ENCODE results near the gene SPIC. TPM values are rescaled to one million over a fixed set of nuclear protein-coding genes. Genes with fewer than 3 reads are reported as not detected.

The SPIC gene
- total and polyA plus RNA-seq, 2 donors (not counting 1 experiment from before 2014, with no cell fraction given): not detected

DNA sequence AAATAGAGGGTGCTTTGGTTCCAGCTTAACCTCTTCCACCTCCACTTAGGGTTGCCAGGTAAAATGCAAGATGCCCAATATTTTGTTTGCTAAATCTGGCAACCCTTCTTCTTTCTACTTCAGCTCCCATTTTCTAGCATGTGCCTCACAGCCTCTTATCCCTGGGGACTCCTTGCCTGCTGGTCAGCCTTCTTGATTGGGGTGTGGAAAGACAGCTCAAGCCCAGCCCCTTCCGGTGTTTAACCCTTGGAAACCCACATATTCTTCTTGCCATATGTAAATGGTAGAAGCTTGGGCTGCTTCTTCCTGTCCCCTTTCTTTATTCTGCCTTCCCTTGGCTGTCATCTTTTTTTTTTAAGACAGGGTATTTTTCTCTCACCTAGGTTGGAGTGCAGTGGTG lies 5.7 kb downstream of the SPIC start:
- H3K9ac ChIP-seq (ENCODE audit: low read length): no peak overlapping the region
- peaks cover 10% of the 10 kb centered on the region for H3K27me3 Mint-ChIP-seq
- H3K4me3 Mint-ChIP-seq: no peak overlapping the region
- no peak overlapping the region for H2AFZ ChIP-seq (ENCODE audit: insufficient read depth, low read depth, low read length, poor library complexity, severe bottlenecking)
- H3K36me3 ChIP-seq (replicated peaks in 1 of 2; ENCODE audit: control extremely low read depth in 1 of 2, control insufficient read depth in 1 of 2, extremely low read depth in 1 of 2, insufficient read depth in 2 of 2, low read length in 1 of 2): no peaks in the 10 kb centered on the region
- no peak overlapping the region for H3K4me3 ChIP-seq (ENCODE audit: control extremely low read depth in 1 of 5, extremely low read depth in 1 of 5, insufficient read depth in 1 of 5, low read depth in 2 of 5, low read length in 4 of 5)
- H3K27me3 ChIP-seq (replicated peaks in 1 of 4; ENCODE audit: control extremely low read depth in 1 of 4, control insufficient read depth in 3 of 4, insufficient read depth in 4 of 4, low read length in 3 of 4): no peaks in the 10 kb centered on the region
- H3K9me3 ChIP-seq (ENCODE audit: control extremely low read depth in 1 of 3, control insufficient read depth in 2 of 3, insufficient read depth in 1 of 3, low read length in 2 of 3): no peaks in the 10 kb centered on the region
- no peak overlapping the region for H3K4me2 ChIP-seq (replicated peaks; ENCODE audit: low read depth, low read length, poor library complexity, severe bottlenecking)
- POLR2A ChIA-PET: no interaction called here
- H3K4me1 Mint-ChIP-seq: no peaks in the 10 kb centered on the region
- no peak overlapping the region for H3K27ac ChIP-seq (ENCODE audit: low read length in 2 of 2)
- no peak for TF ChIP-seq EZH2 (IDR thresholded peaks at IDR 0.05; ENCODE audit: borderline replicate concordance, insufficient read depth, low read depth, low read length, poor library complexity, severe bottlenecking)
- TF ChIP-seq, protein P1, sequence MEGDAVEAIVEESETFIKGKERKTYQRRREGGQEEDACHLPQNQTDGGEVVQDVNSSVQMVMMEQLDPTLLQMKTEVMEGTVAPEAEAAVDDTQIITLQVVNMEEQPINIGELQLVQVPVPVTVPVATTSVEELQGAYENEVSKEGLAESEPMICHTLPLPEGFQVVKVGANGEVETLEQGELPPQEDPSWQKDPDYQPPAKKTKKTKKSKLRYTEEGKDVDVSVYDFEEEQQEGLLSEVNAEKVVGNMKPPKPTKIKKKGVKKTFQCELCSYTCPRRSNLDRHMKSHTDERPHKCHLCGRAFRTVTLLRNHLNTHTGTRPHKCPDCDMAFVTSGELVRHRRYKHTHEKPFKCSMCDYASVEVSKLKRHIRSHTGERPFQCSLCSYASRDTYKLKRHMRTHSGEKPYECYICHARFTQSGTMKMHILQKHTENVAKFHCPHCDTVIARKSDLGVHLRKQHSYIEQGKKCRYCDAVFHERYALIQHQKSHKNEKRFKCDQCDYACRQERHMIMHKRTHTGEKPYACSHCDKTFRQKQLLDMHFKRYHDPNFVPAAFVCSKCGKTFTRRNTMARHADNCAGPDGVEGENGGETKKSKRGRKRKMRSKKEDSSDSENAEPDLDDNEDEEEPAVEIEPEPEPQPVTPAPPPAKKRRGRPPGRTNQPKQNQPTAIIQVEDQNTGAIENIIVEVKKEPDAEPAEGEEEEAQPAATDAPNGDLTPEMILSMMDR (IDR thresholded peaks at IDR 0.05): no peak
- ATAC-seq (ENCODE audit: low read depth): no peak
- no peaks in the 10 kb centered on the region for H3K9me3 Mint-ChIP-seq (ENCODE audit: insufficient read depth)
- no peak overlapping the region for H3K27ac Mint-ChIP-seq
- no peak for DNase-seq
- intact Hi-C loops (cut with micrococcal nuclease): no loop called here
- H4K20me1 ChIP-seq (ENCODE audit: control insufficient read depth, insufficient read depth, low read length, poor library complexity, severe bottlenecking): no peaks in the 10 kb centered on the region
- WGBS (ENCODE audit: insufficient coverage): no CpG with 5 or more reads among the region's 1 CpG
- CTCF ChIA-PET: interaction anchor here (0.5 kb wide), 1 partner anchor 402 kb away, joined by 3 read pairs; no protein-coding TSS in a partner anchor
- H3K4me1 ChIP-seq (ENCODE audit: control insufficient read depth in 2 of 2, insufficient read depth in 2 of 2, low read length in 2 of 2): no peaks in the 10 kb centered on the region
- no peaks in the 10 kb centered on the region for H3K79me2 ChIP-seq (ENCODE audit: control insufficient read depth, insufficient read depth, low read length)

DNA sequence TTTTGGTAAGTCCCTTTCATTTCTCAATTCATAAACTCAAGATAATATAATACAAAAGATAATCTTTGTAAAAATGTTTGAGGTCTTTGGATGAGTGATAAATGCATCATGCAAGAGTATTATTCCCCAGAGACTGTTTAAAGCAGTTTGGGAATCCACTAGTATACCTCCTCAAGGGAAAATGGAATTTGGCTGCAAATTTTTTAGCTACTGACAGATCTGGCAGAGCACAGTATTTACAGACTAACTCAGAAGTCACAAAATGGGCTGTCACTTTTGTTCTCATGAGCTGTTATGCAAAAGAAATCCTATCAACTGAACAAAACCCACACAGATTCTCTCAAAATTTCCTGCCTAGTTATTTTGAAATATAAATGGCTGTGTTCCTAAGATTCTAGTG lies 9.9 kb downstream of the SPIC start:
- POLR2A ChIA-PET: no interaction called here
- no peak overlapping the region for H3K9ac ChIP-seq (ENCODE audit: low read length)
- DNase-seq (no peak), ATAC-seq (ENCODE audit: low read depth) (no peak)
- H3K4me2 ChIP-seq (replicated peaks; ENCODE audit: low read depth, low read length, poor library complexity, severe bottlenecking): no peak overlapping the region
- CTCF ChIA-PET: interaction anchor here (0.8 kb wide), 1 partner anchor 355 kb away, joined by 4 read pairs; no protein-coding TSS in a partner anchor
- H3K79me2 ChIP-seq (ENCODE audit: control insufficient read depth, insufficient read depth, low read length): no peaks in the 10 kb centered on the region
- H3K27me3 Mint-ChIP-seq: peaks cover 4% of the 10 kb centered on the region
- no peak overlapping the region for H2AFZ ChIP-seq (ENCODE audit: insufficient read depth, low read depth, low read length, poor library complexity, severe bottlenecking)
- H3K27ac ChIP-seq (ENCODE audit: low read length in 2 of 2): no peak overlapping the region
- H3K9me3 ChIP-seq (ENCODE audit: control extremely low read depth in 1 of 3, control insufficient read depth in 2 of 3, insufficient read depth in 1 of 3, low read length in 2 of 3): no peaks in the 10 kb centered on the region
- no peaks in the 10 kb centered on the region for H3K4me1 ChIP-seq (ENCODE audit: control insufficient read depth in 2 of 2, insufficient read depth in 2 of 2, low read length in 2 of 2)
- no peaks in the 10 kb centered on the region for H3K4me1 Mint-ChIP-seq
- H3K4me3 ChIP-seq (ENCODE audit: control extremely low read depth in 1 of 5, extremely low read depth in 1 of 5, insufficient read depth in 1 of 5, low read depth in 2 of 5, low read length in 4 of 5): no peak overlapping the region
- no peak overlapping the region for H3K27ac Mint-ChIP-seq
- intact Hi-C loops (cut with micrococcal nuclease): no loop called here
- H3K36me3 ChIP-seq (replicated peaks in 1 of 2; ENCODE audit: control extremely low read depth in 1 of 2, control insufficient read depth in 1 of 2, extremely low read depth in 1 of 2, insufficient read depth in 2 of 2, low read length in 1 of 2): no peaks in the 10 kb centered on the region
- no peaks in the 10 kb centered on the region for H3K9me3 Mint-ChIP-seq (ENCODE audit: insufficient read depth)
- H3K27me3 ChIP-seq (replicated peaks in 1 of 4; ENCODE audit: control extremely low read depth in 1 of 4, control insufficient read depth in 3 of 4, insufficient read depth in 4 of 4, low read length in 3 of 4): no peaks in the 10 kb centered on the region
- H4K20me1 ChIP-seq (ENCODE audit: control insufficient read depth, insufficient read depth, low read length, poor library complexity, severe bottlenecking): no peaks in the 10 kb centered on the region
- TF ChIP-seq EZH2 (IDR thresholded peaks at IDR 0.05; ENCODE audit: borderline replicate concordance, insufficient read depth, low read depth, low read length, poor library complexity, severe bottlenecking): no peak
- TF ChIP-seq, protein P1 (IDR thresholded peaks at IDR 0.05): no peak
- no peak overlapping the region for H3K4me3 Mint-ChIP-seq

Data from B cell (primary cell).